ENCODE data around the gene KNOP1. TPM values are rescaled to one million over a fixed set of nuclear protein-coding genes. Genes with fewer than 3 reads are reported as not detected.

The KNOP1 gene
- total and polyA plus RNA-seq, 10 of the 15 experiments (the other 5 are each of a cell fraction or from before 2014, with no cell fraction given), result 13.8 to 47.2 (median 32.1) TPM

DNA sequence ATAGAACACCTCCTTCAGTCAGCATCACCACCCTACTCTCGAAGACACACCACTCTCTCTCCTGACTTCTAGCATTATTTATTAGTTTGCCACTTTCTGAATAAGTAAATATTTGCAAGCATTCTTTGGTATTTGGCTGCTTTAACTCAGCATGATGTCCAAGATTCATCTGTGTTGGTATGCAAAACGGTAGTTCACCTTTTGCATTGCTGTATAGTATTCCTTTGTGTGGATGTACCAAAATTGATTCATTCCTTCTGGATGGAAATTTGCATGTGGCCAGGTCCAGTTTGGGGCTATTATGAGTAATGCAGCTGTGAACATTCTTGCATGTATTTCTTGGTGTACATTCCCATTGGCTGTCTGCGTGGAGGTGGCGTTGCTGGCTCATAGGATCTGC lies 32.9 kb downstream of the KNOP1 start:
- ATAC-seq, result no peak
- no peaks in the 10 kb centered on the region for H3K4me1 ChIP-seq (ENCODE audit: control insufficient read depth, insufficient read depth, low read length)
- H2AFZ ChIP-seq (ENCODE audit: control insufficient read depth, low read depth, low read length), result no peak overlapping the region
- WGBS (ENCODE audit: insufficient coverage, insufficient replicate concordance, low lambda C conversion rate, missing lambda C conversion rate), result 98% methylated on average over 4 of the region's 4 CpGs
- no peak overlapping the region for H3K9ac ChIP-seq (ENCODE audit: control insufficient read depth, insufficient read depth, low read length)
- in situ Hi-C loops (cut with MboI) (no loop called here), intact Hi-C loops (cut with micrococcal nuclease; ENCODE audit: unreplicated experiment) (no loop called here)
- CTCF ChIA-PET, result no interaction called here
- H3K9me3 ChIP-seq (replicated peaks; ENCODE audit: control insufficient read depth, insufficient read depth, low read length), result no peaks in the 10 kb centered on the region
- no peaks in the 10 kb centered on the region for H4K20me1 ChIP-seq (ENCODE audit: control insufficient read depth, insufficient read depth)
- no peak overlapping the region for H3K4me2 ChIP-seq (ENCODE audit: control insufficient read depth, insufficient read depth)
- H3K27ac ChIP-seq (ENCODE audit: control insufficient read depth, insufficient read depth), result no peak overlapping the region
- RAD21 ChIA-PET (ENCODE audit: unreplicated experiment), result no interaction called here
- TF ChIP-seq KLF5 (IDR thresholded peaks at IDR 0.05; ENCODE audit: partially characterized antibody), result no peak
- no peak for DNase-seq (ENCODE audit: low read depth, low spot score)
- SMC1A ChIA-PET (ENCODE audit: uncharacterized antibody, unreplicated experiment), result no interaction called here
- no peak for FAIRE-seq
- H3K36me3 ChIP-seq (ENCODE audit: control insufficient read depth in 2 of 2, insufficient read depth in 2 of 2, low read length in 1 of 2), result peaks cover 8% of the 10 kb centered on the region in 2 experiments; a peak in 3 of 4 replicates
- H3K27me3 ChIP-seq (replicated peaks in 1 of 2; ENCODE audit: control insufficient read depth in 2 of 2, insufficient read depth in 2 of 2, low read length in 1 of 2), result no peaks in the 10 kb centered on the region
- no peaks in the 10 kb centered on the region for H3K79me2 ChIP-seq (ENCODE audit: control insufficient read depth, insufficient read depth, low read length)
- no TSS peak for BruUV-seq (replicated peaks)
- POLR2A ChIA-PET, result no interaction called here
- no peak overlapping the region for H3K4me3 ChIP-seq

DNA sequence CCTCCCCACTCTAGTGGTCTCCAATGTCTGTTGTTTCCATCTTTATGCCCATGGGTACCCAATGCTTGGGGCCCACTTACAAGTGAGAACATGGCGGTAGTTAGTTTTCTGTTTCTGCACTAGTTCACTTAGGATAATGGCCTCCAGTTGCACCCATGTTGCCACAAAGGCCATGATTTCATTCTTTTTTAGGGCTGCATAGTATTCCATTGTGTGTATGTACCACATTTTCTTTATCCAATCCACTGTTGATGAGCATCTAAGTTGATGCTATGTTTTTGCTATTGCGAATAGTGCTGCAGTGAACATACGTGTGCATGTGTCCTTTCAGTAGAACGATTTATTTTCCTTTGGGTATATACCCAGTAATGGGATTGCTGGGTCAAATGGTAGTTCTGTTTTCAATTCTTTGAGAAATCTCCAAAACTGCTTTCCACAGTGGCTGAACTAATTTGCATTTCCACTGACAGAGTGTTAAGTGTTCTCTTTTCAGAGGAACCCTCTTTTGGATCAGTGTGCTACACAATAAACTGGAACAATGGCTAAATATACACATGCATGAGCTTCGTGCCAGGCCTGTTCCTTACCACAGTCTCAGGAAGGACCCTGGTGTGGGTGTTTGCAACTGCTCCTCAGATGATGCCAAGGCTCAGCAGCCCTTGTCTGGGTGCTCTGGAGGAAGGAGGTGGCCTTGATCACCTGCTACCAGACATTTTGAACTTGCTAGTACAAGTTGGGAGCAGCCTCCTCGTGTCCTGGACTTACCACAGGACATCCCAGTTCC lies 34.4 kb downstream of the KNOP1 start:
- ATAC-seq (no peak), DNase-seq (ENCODE audit: low read depth, low spot score) (no peak), FAIRE-seq (no peak)
- Histone ChIP-seq H3K4me2 (ENCODE audit: control insufficient read depth, insufficient read depth) (no peak overlapping the region), H4K20me1 (ENCODE audit: control insufficient read depth, insufficient read depth) (no peaks in the 10 kb centered on the region), H3K79me2 (ENCODE audit: control insufficient read depth, insufficient read depth, low read length) (no peaks in the 10 kb centered on the region), H3K4me1 (ENCODE audit: control insufficient read depth, insufficient read depth, low read length) (no peaks in the 10 kb centered on the region), H3K27me3 (replicated peaks in 1 of 2; ENCODE audit: control insufficient read depth in 2 of 2, insufficient read depth in 2 of 2, low read length in 1 of 2) (no peaks in the 10 kb centered on the region), H2AFZ (ENCODE audit: control insufficient read depth, low read depth, low read length) (no peak overlapping the region), H3K9me3 (replicated peaks; ENCODE audit: control insufficient read depth, insufficient read depth, low read length) (no peaks in the 10 kb centered on the region), H3K4me3 (no peak overlapping the region), H3K27ac (ENCODE audit: control insufficient read depth, insufficient read depth) (no peak overlapping the region), H3K36me3 (ENCODE audit: control insufficient read depth in 2 of 2, insufficient read depth in 2 of 2, low read length in 1 of 2) (peaks cover 8% of the 10 kb centered on the region in 2 experiments; a peak in 3 of 4 replicates), H3K9ac (ENCODE audit: control insufficient read depth, insufficient read depth, low read length) (no peak overlapping the region)
- ChIA-PET RAD21 (ENCODE audit: unreplicated experiment) (no interaction called here), CTCF (no interaction called here), SMC1A (ENCODE audit: uncharacterized antibody, unreplicated experiment) (no interaction called here), POLR2A (no interaction called here)
- no TSS peak for BruUV-seq (replicated peaks)
- TF ChIP-seq IKZF2 (IDR thresholded peaks at IDR 0.05) (no peak), TARDBP (IDR thresholded peaks at IDR 0.05; ENCODE audit: borderline replicate concordance) (no peak)
- TF ChIP-seq, protein P1, sequence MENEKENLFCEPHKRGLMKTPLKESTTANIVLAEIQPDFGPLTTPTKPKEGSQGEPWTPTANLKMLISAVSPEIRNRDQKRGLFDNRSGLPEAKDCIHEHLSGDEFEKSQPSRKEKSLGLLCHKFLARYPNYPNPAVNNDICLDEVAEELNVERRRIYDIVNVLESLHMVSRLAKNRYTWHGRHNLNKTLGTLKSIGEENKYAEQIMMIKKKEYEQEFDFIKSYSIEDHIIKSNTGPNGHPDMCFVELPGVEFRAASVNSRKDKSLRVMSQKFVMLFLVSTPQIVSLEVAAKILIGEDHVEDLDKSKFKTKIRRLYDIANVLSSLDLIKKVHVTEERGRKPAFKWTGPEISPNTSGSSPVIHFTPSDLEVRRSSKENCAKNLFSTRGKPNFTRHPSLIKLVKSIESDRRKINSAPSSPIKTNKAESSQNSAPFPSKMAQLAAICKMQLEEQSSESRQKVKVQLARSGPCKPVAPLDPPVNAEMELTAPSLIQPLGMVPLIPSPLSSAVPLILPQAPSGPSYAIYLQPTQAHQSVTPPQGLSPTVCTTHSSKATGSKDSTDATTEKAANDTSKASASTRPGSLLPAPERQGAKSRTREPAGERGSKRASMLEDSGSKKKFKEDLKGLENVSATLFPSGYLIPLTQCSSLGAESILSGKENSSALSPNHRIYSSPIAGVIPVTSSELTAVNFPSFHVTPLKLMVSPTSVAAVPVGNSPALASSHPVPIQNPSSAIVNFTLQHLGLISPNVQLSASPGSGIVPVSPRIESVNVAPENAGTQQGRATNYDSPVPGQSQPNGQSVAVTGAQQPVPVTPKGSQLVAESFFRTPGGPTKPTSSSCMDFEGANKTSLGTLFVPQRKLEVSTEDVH (IDR thresholded peaks at IDR 0.05; ENCODE audit: low read depth, partially characterized antibody), result no peak
- TF ChIP-seq, protein P2, sequence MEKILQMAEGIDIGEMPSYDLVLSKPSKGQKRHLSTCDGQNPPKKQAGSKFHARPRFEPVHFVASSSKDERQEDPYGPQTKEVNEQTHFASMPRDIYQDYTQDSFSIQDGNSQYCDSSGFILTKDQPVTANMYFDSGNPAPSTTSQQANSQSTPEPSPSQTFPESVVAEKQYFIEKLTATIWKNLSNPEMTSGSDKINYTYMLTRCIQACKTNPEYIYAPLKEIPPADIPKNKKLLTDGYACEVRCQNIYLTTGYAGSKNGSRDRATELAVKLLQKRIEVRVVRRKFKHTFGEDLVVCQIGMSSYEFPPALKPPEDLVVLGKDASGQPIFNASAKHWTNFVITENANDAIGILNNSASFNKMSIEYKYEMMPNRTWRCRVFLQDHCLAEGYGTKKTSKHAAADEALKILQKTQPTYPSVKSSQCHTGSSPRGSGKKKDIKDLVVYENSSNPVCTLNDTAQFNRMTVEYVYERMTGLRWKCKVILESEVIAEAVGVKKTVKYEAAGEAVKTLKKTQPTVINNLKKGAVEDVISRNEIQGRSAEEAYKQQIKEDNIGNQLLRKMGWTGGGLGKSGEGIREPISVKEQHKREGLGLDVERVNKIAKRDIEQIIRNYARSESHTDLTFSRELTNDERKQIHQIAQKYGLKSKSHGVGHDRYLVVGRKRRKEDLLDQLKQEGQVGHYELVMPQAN (conservative IDR thresholded peaks at IDR 0.05), result no peak
- in situ Hi-C loops (cut with MboI) (no loop called here), intact Hi-C loops (cut with micrococcal nuclease; ENCODE audit: unreplicated experiment) (no loop called here)
- 97% methylated on average over 6 of the region's 6 CpGs for WGBS (ENCODE audit: insufficient coverage, insufficient replicate concordance, low lambda C conversion rate, missing lambda C conversion rate)

Data from GM12878 (cell line).